Measurements from ENCODE around the gene DDX3X.
A peak's percentile ranks its signal among the peaks of the same experiment; 100 is the strongest.
"Not testable (repeated sequence)": the region's sequence is repeated elsewhere in the genome, so short reads cannot be mapped to it uniquely, and the experiment has no call there.

Gene DDX3X

DNA sequence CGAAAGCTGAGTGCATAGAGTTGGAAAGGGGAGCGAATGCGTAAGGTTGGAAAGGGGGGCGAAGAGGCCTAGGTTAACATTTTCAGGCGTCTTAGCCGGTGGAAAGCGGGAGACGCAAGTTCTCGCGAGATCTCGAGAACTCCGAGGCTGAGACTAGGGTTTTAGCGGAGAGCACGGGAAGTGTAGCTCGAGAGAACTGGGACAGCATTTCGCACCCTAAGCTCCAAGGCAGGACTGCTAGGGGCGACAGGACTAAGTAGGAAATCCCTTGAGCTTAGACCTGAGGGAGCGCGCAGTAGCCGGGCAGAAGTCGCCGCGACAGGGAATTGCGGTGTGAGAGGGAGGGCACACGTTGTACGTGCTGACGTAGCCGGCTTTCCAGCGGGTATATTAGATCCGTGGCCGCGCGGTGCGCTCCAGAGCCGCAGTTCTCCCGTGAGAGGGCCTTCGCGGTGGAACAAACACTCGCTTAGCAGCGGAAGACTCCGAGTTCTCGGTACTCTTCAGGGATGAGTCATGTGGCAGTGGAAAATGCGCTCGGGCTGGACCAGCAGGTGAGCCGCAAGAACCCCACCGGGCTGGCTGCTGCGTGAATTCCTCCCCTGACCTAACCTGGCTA, at the start of gene DDX3X:
Gene DDX3X, plus strand, starts transcription at position 419 of the 619 bp plus-strand sequence. Its CDS starts 91 bp downstream, at position 510.
- H3K4me1 ChIP-seq (ENCODE audit: low read length) = peaks cover 35% of the 10 kb centered on the region

DNA sequence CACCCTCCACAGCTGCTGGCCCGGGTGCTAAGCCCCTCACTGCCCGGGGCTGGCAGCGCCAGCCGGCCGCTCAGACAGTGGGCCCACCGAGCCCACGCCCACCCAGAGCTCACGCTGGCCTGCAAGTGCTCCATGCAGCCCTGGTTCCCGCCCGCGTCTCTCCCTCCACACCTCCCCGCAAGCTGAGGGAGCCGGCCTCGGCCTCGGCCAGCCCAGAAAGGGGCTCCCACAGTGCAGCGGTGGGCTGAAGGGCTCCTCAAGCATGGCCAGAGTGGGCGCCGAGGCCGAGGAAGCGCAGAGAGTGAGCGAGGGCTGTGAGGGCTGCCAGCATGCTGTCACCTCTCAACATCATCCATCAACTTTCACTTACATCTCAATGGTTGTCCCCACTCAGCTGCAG, 48.0 kb upstream of the DDX3X start:
- not testable (repeated sequence) for H3K4me2 ChIP-seq (ENCODE audit: low read length); H3K36me3 ChIP-seq (replicated peaks; ENCODE audit: low read depth, low read length); H3K79me2 ChIP-seq (ENCODE audit: low read length); H3K4me1 ChIP-seq (ENCODE audit: low read length); H2AFZ ChIP-seq (ENCODE audit: low read depth, low read length); H3K4me3 ChIP-seq (ENCODE audit: low read length); H3K27ac ChIP-seq (ENCODE audit: low read length); H3K9me3 ChIP-seq (ENCODE audit: insufficient read depth, low read length); H3K27me3 ChIP-seq (ENCODE audit: low read depth, low read length); H4K20me1 ChIP-seq (ENCODE audit: insufficient read depth, low read length); H3K9ac ChIP-seq (ENCODE audit: low read length)

More for the DNA sequence above, at the start of gene DDX3X:
- peak within 1 kb of the TSS; percentile 99 for H3K4me3 ChIP-seq (ENCODE audit: low read length)
- H3K4me2 ChIP-seq (ENCODE audit: low read length) = peak within 1 kb of the TSS; percentile 98
- TF ChIP-seq, protein P1, sequence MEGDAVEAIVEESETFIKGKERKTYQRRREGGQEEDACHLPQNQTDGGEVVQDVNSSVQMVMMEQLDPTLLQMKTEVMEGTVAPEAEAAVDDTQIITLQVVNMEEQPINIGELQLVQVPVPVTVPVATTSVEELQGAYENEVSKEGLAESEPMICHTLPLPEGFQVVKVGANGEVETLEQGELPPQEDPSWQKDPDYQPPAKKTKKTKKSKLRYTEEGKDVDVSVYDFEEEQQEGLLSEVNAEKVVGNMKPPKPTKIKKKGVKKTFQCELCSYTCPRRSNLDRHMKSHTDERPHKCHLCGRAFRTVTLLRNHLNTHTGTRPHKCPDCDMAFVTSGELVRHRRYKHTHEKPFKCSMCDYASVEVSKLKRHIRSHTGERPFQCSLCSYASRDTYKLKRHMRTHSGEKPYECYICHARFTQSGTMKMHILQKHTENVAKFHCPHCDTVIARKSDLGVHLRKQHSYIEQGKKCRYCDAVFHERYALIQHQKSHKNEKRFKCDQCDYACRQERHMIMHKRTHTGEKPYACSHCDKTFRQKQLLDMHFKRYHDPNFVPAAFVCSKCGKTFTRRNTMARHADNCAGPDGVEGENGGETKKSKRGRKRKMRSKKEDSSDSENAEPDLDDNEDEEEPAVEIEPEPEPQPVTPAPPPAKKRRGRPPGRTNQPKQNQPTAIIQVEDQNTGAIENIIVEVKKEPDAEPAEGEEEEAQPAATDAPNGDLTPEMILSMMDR (IDR thresholded peaks at IDR 0.05; ENCODE audit: low read depth, low read length) = no peak
- TF ChIP-seq EZH2phosphoT487 (IDR thresholded peaks at IDR 0.05; ENCODE audit: low read depth) = no peak
- peak within 1 kb of the TSS; percentile 100 for H3K9ac ChIP-seq (ENCODE audit: low read length)
- H3K27ac ChIP-seq (ENCODE audit: low read length) = peak within 1 kb of the TSS; percentile 98
- H3K9me3 ChIP-seq (ENCODE audit: insufficient read depth, low read length) = no peaks in the 10 kb centered on the region
- peak within 1 kb of the TSS; percentile 90 for H2AFZ ChIP-seq (ENCODE audit: low read depth, low read length)
- peaks cover 28% of the 10 kb centered on the region for H3K36me3 ChIP-seq (replicated peaks; ENCODE audit: low read depth, low read length)
- no peaks in the 10 kb centered on the region for H3K27me3 ChIP-seq (ENCODE audit: low read depth, low read length)
- H3K79me2 ChIP-seq (ENCODE audit: low read length) = peaks cover 55% of the 10 kb centered on the region
- H4K20me1 ChIP-seq (ENCODE audit: insufficient read depth, low read length) = peaks cover 40% of the 10 kb centered on the region

DNA sequence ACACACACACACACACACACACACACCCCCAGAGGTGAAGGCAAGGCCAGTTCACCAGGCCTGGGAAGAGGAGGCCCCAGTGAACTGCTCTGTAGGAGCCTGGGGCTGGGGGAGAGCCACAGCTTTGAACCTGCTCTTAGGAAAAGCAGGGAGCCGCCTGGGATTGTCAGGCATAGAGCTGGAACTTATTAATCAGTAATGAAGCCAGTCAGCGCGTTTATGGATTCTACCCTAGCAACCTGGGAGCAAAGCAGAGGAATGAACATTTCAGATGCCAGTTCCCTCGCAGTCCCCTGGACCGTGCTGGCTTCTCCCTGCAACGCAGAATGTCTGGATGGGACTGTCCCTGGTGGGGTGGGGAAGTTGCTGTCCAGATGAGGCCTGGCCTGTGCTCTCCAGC, 45.3 kb upstream of the DDX3X start:
- Histone ChIP-seq H3K9ac (ENCODE audit: low read length) (no peak overlapping the region), H3K4me3 (ENCODE audit: low read length) (no peak overlapping the region), H4K20me1 (ENCODE audit: insufficient read depth, low read length) (no peaks in the 10 kb centered on the region), H3K36me3 (replicated peaks; ENCODE audit: low read depth, low read length) (no peaks in the 10 kb centered on the region), H3K27ac (ENCODE audit: low read length) (no peak overlapping the region), H3K4me1 (ENCODE audit: low read length) (peaks cover 5% of the 10 kb centered on the region), H2AFZ (ENCODE audit: low read depth, low read length) (no peak overlapping the region), H3K27me3 (ENCODE audit: low read depth, low read length) (no peaks in the 10 kb centered on the region), H3K9me3 (ENCODE audit: insufficient read depth, low read length) (no peaks in the 10 kb centered on the region), H3K4me2 (ENCODE audit: low read length) (no peak overlapping the region), H3K79me2 (ENCODE audit: low read length) (no peaks in the 10 kb centered on the region)
- TF ChIP-seq, protein P1 (IDR thresholded peaks at IDR 0.05; ENCODE audit: low read depth, low read length) = no peak
- no peak for TF ChIP-seq EZH2phosphoT487 (IDR thresholded peaks at IDR 0.05; ENCODE audit: low read depth)

DNA sequence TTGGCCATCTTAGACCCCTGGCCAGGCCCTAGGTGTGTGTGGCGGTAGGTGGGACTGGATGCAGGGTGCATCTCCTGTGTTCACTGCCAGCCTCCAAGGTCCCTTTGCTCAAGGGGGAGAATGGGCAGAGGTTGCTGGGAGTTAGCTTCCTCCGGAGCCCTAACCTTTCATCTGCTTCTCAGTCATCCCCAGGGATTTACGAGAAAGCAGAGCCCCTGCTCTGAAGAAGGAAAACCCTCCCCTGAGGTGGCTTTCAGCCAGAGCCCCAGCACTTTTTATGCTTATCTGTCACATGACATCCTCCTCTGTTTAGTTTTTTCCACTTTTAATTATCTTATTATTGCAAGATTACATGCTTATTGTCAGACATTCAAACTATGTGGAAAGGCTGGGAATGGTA, 44.9 kb upstream of the DDX3X start:
- Histone ChIP-seq H3K27ac (ENCODE audit: low read length) (no peak overlapping the region), H3K4me3 (ENCODE audit: low read length) (no peak overlapping the region), H3K27me3 (ENCODE audit: low read depth, low read length) (no peaks in the 10 kb centered on the region), H3K9me3 (ENCODE audit: insufficient read depth, low read length) (no peaks in the 10 kb centered on the region), H3K9ac (ENCODE audit: low read length) (no peak overlapping the region), H3K4me2 (ENCODE audit: low read length) (no peak overlapping the region), H2AFZ (ENCODE audit: low read depth, low read length) (no peak overlapping the region), H3K4me1 (ENCODE audit: low read length) (peaks cover under 1% of the 10 kb centered on the region), H4K20me1 (ENCODE audit: insufficient read depth, low read length) (no peaks in the 10 kb centered on the region), H3K79me2 (ENCODE audit: low read length) (no peaks in the 10 kb centered on the region), H3K36me3 (replicated peaks; ENCODE audit: low read depth, low read length) (no peaks in the 10 kb centered on the region)
- TF ChIP-seq, protein P1 (IDR thresholded peaks at IDR 0.05; ENCODE audit: low read depth, low read length) = no peak

All from OCI-LY3 (cell line).